HepG2 (cell line): ENCODE measurements around the gene ATOH8. TPM values are rescaled to one million over a fixed set of nuclear protein-coding genes. Genes with fewer than 3 reads are reported as not detected.

ENCODE experiments used
- ATF7-NPFF ChIP-seq: sonication (generic); formaldehyde crosslinking; IDR thresholded peaks from 2 replicates; pipeline ENCODE4 v1.8.1; 2023; ENCODE audit warnings: mild to moderate bottlenecking, low read depth, missing genetic modification reagents, moderate library complexity
- BORCS8-MEF2B ChIP-seq: sonication (generic); formaldehyde crosslinking; IDR thresholded peaks from 2 replicates; pipeline ENCODE4 v1.8.0; 2022; ENCODE audit warnings: mild to moderate bottlenecking, missing genetic modification reagents
- CC2D1A ChIP-seq: sonication (generic); formaldehyde crosslinking; IDR thresholded peaks from 2 replicates; pipeline ENCODE4 v1.8.1; 2023; ENCODE audit warnings: mild to moderate bottlenecking, missing genetic modification reagents
- DPF2 ChIP-seq: sonication (generic); formaldehyde crosslinking; IDR thresholded peaks from 2 replicates; pipeline ENCODE4 v1.4.0; 2020; ENCODE audit warnings: mild to moderate bottlenecking, low read depth, missing genetic modification reagents, borderline replicate concordance
- ERF ChIP-seq: IDR thresholded peaks from 2 replicates; pipeline ENCODE4 v1.6.1; 2018; ENCODE audit warnings: missing biosample characterization, missing genetic modification reagents
- HDAC2 ChIP-seq: sonication (generic); formaldehyde crosslinking; IDR thresholded peaks from 2 replicates; pipeline ENCODE4 v1.4.0; 2020; ENCODE audit warnings: missing genetic modification reagents
- HNF4A ChIP-seq: sonication (generic); formaldehyde crosslinking; IDR thresholded peaks from 2 replicates; pipeline ENCODE4 v1.4.0; 2020; ENCODE audit warnings: missing genetic modification reagents
- HOXA3 ChIP-seq: sonication (generic); formaldehyde crosslinking; IDR thresholded peaks from 2 replicates; pipeline ENCODE4 v1.5.0; 2020; ENCODE audit warnings: missing genetic modification reagents
- HOXD1 ChIP-seq: sonication (generic); formaldehyde crosslinking; IDR thresholded peaks from 2 replicates; pipeline ENCODE4 v1.5.0; 2020; ENCODE audit warnings: missing genetic modification reagents
- KLF12 ChIP-seq: sonication (generic); formaldehyde crosslinking; IDR thresholded peaks from 2 replicates; pipeline ENCODE4 v1.4.0; 2020; ENCODE audit warnings: missing genetic modification reagents, borderline replicate concordance
- PAF1 ChIP-seq: IDR thresholded peaks from 2 replicates; pipeline ENCODE4 v1.6.1; 2016; ENCODE audit warnings: missing genetic modification reagents, missing compliant biosample characterization
- SMYD3 ChIP-seq: sonication (generic); formaldehyde crosslinking; IDR thresholded peaks from 2 replicates; pipeline ENCODE4 v1.8.1; 2023; ENCODE audit warnings: mild to moderate bottlenecking, missing genetic modification reagents
- SOX13 ChIP-seq, 3 experiments: fragments of 450-650 bp in 1 of 3; sonication (generic) in 1 of 3; formaldehyde crosslinking in 1 of 3; IDR thresholded peaks in 2 of 3; conservative IDR thresholded peaks in 1 of 3; 2 replicates each; pipeline versions ENCODE4 v1.5.0 to v1.6.1; 2016 to 2020; ENCODE audit warnings: antibody characterized with exemption in 1 of 3, mild to moderate bottlenecking in 1 of 3, missing compliant biosample characterization in 1 of 3, missing genetic modification reagents in 1 of 3, moderate library complexity in 1 of 3
- SOX5 ChIP-seq: IDR thresholded peaks from 2 replicates; pipeline ENCODE4 v1.6.1; 2016; ENCODE audit warnings: borderline replicate concordance
- TOPORS ChIP-seq: sonication (generic); formaldehyde crosslinking; IDR thresholded peaks from 2 replicates; pipeline ENCODE4 v1.8.0; 2023; ENCODE audit warnings: mild to moderate bottlenecking, missing genetic modification reagents
- ZNF282 ChIP-seq: fragments of 450-650 bp; IDR thresholded peaks from 2 replicates; pipeline ENCODE4 v1.6.1; 2018; ENCODE audit not compliant: partially characterized antibody
- ZNF431 ChIP-seq: sonication (generic); formaldehyde crosslinking; IDR thresholded peaks from 2 replicates; pipeline ENCODE4 v1.9.0; 2022; ENCODE audit warnings: missing genetic modification reagents, low read depth, mild to moderate bottlenecking, borderline replicate concordance
- ZNF549 ChIP-seq: sonication (generic); formaldehyde crosslinking; IDR thresholded peaks from 2 replicates; pipeline ENCODE4 v1.5.0; 2020; ENCODE audit warnings: missing genetic modification reagents
- ZNF564 ChIP-seq: sonication (generic); formaldehyde crosslinking; IDR thresholded peaks from 2 replicates; pipeline ENCODE4 v1.8.1; 2023; ENCODE audit warnings: mild to moderate bottlenecking, missing genetic modification reagents
- ZNF567 ChIP-seq: sonication (generic); formaldehyde crosslinking; IDR thresholded peaks from 2 replicates; pipeline ENCODE4 v1.8.1; 2023; ENCODE audit warnings: mild to moderate bottlenecking, missing genetic modification reagents, borderline replicate concordance
- ZNF709 ChIP-seq: sonication (generic); formaldehyde crosslinking; IDR thresholded peaks from 2 replicates; pipeline ENCODE4 v1.5.0; 2020; ENCODE audit warnings: mild to moderate bottlenecking, missing genetic modification reagents
- ZNF749 ChIP-seq: sonication (generic); formaldehyde crosslinking; IDR thresholded peaks from 2 replicates; pipeline ENCODE4 v1.8.0; 2022; ENCODE audit warnings: mild to moderate bottlenecking, missing genetic modification reagents, moderate library complexity, borderline replicate concordance
- ZNF766 ChIP-seq: sonication (generic); formaldehyde crosslinking; IDR thresholded peaks from 2 replicates; pipeline ENCODE4 v1.5.0; 2020; ENCODE audit warnings: missing genetic modification reagents, borderline replicate concordance
- ZSCAN21 ChIP-seq: sonication (generic); formaldehyde crosslinking; IDR thresholded peaks from 2 replicates; pipeline ENCODE4 v1.8.0; 2022; ENCODE audit warnings: mild to moderate bottlenecking, missing genetic modification reagents, moderate library complexity, borderline replicate concordance
- ZZZ3 ChIP-seq: sonication (generic); formaldehyde crosslinking; IDR thresholded peaks from 2 replicates; pipeline ENCODE4 v1.4.0; 2020; ENCODE audit warnings: missing genetic modification reagents, mild to moderate bottlenecking, borderline replicate concordance
- polyA plus RNA-seq, 8 experiments: library from polyadenylated mRNA; depleted of rRNA in 3 of 8; stranded (reverse) in 7 of 8; unstranded in 1 of 8; fragments of >200 nt; fragmentation: Illumina TruSeq in 4 of 8; extraction: Trizol in 4 of 8; gene quantifications; 2 replicates each; pipeline versions ENCODE4 v1.2.1 to v1.2.3, GENCODE V29; 2011 to 2016; ENCODE audit warnings: low read depth in 4 of 8, missing spikeins in 1 of 8, mixed read lengths in 1 of 8; ENCODE audit not compliant: insufficient read depth in 1 of 8
- total RNA-seq, 5 experiments: library from RNA; depleted of rRNA; stranded (reverse); fragments of >200 nt; fragmentation: Illumina TruSeq; extraction: Trizol; gene quantifications; 2 replicates each; pipeline ENCODE4 v1.2.3, GENCODE V29; 2016; ENCODE audit warnings: low read depth in 1 of 5
- TF ChIP-seq, protein P1 (sequence below): sonication (generic); formaldehyde crosslinking; conservative IDR thresholded peaks from 2 replicates; pipeline ENCODE4 v1.8.1; 2023; ENCODE audit warnings: missing genetic modification reagents
- TF ChIP-seq, protein P2 (sequence below): sonication (generic); formaldehyde crosslinking; IDR thresholded peaks from 2 replicates; pipeline ENCODE4 v1.9.0; 2022; ENCODE audit warnings: missing genetic modification reagents, mild to moderate bottlenecking, borderline replicate concordance
- TF ChIP-seq, protein P3 (sequence below): sonication (generic); formaldehyde crosslinking; IDR thresholded peaks from 2 replicates; pipeline ENCODE4 v1.5.0; 2020; ENCODE audit warnings: missing genetic modification reagents

The ATOH8 gene
- total and polyA plus RNA-seq, 2 of the 13 experiments (the other 11 are each of a cell fraction or from before 2014, with no cell fraction given), result 0.13 to 0.61 TPM

DNA sequence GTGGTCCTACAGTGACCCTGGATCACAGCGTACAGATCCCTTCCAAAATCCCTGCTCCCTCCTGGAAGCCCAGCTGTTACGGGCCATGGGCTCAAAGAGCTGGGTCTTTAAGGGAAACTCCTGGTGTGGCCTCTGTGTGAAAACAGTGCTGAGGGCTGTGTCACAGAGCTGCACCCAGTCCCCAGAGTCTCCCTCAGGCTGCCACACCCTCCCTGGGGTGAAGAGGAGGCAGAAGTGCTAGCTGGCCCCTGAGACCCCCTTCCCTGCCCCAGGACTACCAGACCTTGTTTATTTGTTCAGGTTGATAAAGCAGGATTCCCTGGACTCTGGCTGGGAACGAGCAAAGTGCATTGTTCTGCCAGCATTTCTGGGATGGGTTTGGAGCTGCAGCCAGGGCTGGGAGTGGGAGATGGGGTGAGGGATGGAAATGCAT is 7.7 kb downstream of the ATOH8 start (continued):
- TF ChIP-seq ZNF567 (CRISPR knock-in tag) (no peak), ZNF564 (CRISPR knock-in tag) (0 out of 2 replicates have a peak, but pooled peaks have one; percentile 44), HNF4A (CRISPR knock-in tag) (peak; percentile 93), ZSCAN21 (CRISPR knock-in tag) (0 out of 2 replicates have a peak, but pooled peaks have one; percentile 21), ZNF549 (CRISPR knock-in tag) (no peak), HDAC2 (CRISPR knock-in tag) (peak; percentile 59; the same call in 1 of the 2 replicates), ZNF431 (CRISPR knock-in tag) (no peak), KLF12 (CRISPR knock-in tag) (no peak), SOX5 (CRISPR knock-in tag) (peak; percentile 71; the same call in 1 of the 2 replicates), ERF (CRISPR knock-in tag) (no peak), HOXD1 (CRISPR knock-in tag) (0 out of 2 replicates have a peak, but pooled peaks have one; percentile 43), ZNF749 (0 out of 2 replicates have a peak, but pooled peaks have one; percentile 41), ZZZ3 (CRISPR knock-in tag) (no peak), SOX13 (IDR thresholded peaks at IDR 0.05) (no peak), SOX13 (CRISPR knock-in tag; conservative IDR thresholded peaks at IDR 0.05 in 1 of 2, IDR thresholded peaks at IDR 0.05 in 1 of 2) (peak in 1 of 2 experiments; percentile 73; a peak in 2 of 4 replicates), ZNF709 (CRISPR knock-in tag) (no peak), ZNF282 (no peak), PAF1 (CRISPR knock-in tag) (no peak), SMYD3 (0 out of 2 replicates have a peak, but pooled peaks have one; percentile 66), HOXA3 (CRISPR knock-in tag) (peak; percentile 35; the same call in 1 of the 2 replicates), DPF2 (peak; percentile 50; the same call in 1 of the 2 replicates), BORCS8-MEF2B (CRISPR knock-in tag) (peak; percentile 56), CC2D1A (CRISPR knock-in tag) (no peak), ATF7-NPFF (no peak), ZNF766 (CRISPR knock-in tag) (0 out of 2 replicates have a peak, but pooled peaks have one; percentile 33), TOPORS (CRISPR knock-in tag) (0 out of 2 replicates have a peak, but pooled peaks have one; percentile 43)
- TF ChIP-seq, protein P1, sequence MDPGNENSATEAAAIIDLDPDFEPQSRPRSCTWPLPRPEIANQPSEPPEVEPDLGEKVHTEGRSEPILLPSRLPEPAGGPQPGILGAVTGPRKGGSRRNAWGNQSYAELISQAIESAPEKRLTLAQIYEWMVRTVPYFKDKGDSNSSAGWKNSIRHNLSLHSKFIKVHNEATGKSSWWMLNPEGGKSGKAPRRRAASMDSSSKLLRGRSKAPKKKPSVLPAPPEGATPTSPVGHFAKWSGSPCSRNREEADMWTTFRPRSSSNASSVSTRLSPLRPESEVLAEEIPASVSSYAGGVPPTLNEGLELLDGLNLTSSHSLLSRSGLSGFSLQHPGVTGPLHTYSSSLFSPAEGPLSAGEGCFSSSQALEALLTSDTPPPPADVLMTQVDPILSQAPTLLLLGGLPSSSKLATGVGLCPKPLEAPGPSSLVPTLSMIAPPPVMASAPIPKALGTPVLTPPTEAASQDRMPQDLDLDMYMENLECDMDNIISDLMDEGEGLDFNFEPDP (CRISPR knock-in tag), result no peak
- TF ChIP-seq, protein P2, sequence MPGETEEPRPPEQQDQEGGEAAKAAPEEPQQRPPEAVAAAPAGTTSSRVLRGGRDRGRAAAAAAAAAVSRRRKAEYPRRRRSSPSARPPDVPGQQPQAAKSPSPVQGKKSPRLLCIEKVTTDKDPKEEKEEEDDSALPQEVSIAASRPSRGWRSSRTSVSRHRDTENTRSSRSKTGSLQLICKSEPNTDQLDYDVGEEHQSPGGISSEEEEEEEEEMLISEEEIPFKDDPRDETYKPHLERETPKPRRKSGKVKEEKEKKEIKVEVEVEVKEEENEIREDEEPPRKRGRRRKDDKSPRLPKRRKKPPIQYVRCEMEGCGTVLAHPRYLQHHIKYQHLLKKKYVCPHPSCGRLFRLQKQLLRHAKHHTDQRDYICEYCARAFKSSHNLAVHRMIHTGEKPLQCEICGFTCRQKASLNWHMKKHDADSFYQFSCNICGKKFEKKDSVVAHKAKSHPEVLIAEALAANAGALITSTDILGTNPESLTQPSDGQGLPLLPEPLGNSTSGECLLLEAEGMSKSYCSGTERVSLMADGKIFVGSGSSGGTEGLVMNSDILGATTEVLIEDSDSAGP (CRISPR knock-in tag), result peak; percentile 67; the same call in 1 of the 2 replicates
- TF ChIP-seq, protein P3, sequence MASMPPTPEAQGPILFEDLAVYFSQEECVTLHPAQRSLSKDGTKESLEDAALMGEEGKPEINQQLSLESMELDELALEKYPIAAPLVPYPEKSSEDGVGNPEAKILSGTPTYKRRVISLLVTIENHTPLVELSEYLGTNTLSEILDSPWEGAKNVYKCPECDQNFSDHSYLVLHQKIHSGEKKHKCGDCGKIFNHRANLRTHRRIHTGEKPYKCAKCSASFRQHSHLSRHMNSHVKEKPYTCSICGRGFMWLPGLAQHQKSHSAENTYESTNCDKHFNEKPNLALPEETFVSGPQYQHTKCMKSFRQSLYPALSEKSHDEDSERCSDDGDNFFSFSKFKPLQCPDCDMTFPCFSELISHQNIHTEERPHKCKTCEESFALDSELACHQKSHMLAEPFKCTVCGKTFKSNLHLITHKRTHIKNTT (CRISPR knock-in tag), result no peak
